HCT116 (cell line): ENCODE measurements around the gene IGF2BP1.

Experiments
- CEBPB ChIP-seq: IDR thresholded peaks from 2 replicates; pipeline ENCODE4 v1.6.1; 2012; ENCODE audit warnings: low read depth
- CTCF ChIP-seq, 3 experiments: fragments of 200-600 bp in 1 of 3; sonication (generic) in 1 of 3; IDR thresholded peaks in 2 of 3; conservative IDR thresholded peaks in 1 of 3; 2 replicates each; pipeline ENCODE4 v1.5.1; 2012 to 2017; ENCODE audit warnings: low read depth in 2 of 3, low read length in 2 of 3, antibody characterized with exemption in 1 of 3, borderline replicate concordance in 1 of 3, control low read depth in 1 of 3, mild to moderate bottlenecking in 1 of 3, mixed read lengths in 1 of 3, mixed run types in 1 of 3, moderate library complexity in 1 of 3; ENCODE audit not compliant: insufficient read depth in 1 of 3
- POLR2A ChIP-seq: IDR thresholded peaks from 2 replicates; pipeline ENCODE4 v1.7.0; 2011; ENCODE audit warnings: borderline replicate concordance; ENCODE audit not compliant: insufficient read depth, insufficient read length; ENCODE audit errors: extremely low read depth
- TF ChIP-seq, protein P1 (sequence below): IDR thresholded peaks from 2 replicates; pipeline ENCODE4 v1.6.1; 2012

DNA sequence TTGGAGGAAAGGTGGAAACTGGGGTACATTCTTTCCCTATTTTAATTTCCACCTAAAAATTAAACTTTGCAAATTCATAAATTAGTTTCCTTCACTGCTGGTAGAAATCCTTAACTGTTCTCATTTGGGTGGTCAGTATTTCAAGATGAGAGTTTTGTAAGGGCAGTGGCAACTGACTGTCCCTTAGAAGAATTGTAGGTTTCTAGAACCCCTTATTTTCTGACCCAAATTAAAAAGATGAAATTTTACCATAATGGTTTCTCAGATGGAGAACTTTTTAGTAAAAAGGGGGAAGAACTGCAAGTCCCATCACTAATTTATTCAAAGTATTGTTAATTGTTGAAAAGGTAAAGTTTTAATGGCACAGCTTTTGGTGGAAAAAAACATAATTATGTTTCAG, 5.6 kb downstream of the IGF2BP1 start:
- TF ChIP-seq POLR2A (no peak), CTCF (IDR thresholded peaks at IDR 0.05 in 2 of 3, conservative IDR thresholded peaks at IDR 0.05 in 1 of 3; ENCODE audit: borderline replicate concordance in 1 of 3, insufficient read depth in 1 of 3, low read depth in 2 of 3, low read length in 2 of 3) (no peak), CEBPB (no peak)
- TF ChIP-seq, protein P1, sequence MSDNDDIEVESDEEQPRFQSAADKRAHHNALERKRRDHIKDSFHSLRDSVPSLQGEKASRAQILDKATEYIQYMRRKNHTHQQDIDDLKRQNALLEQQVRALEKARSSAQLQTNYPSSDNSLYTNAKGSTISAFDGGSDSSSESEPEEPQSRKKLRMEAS = no peak
